Rectal smooth muscle tissue (tissue), 1 donor: ENCODE data around the gene OMD.

Source experiments
- H3K27ac ChIP-seq: one replicate; pipeline ENCODE4 v1.7.0; 2013; ENCODE audit warnings: low read depth, low read length, inconsistent platforms
- H3K27me3 ChIP-seq: one replicate; pipeline ENCODE4 v1.7.0; 2013; ENCODE audit warnings: low read length; ENCODE audit not compliant: control insufficient read depth, insufficient read depth
- H3K36me3 ChIP-seq: one replicate; pipeline ENCODE4 v1.7.0; 2013; ENCODE audit warnings: low read length; ENCODE audit not compliant: control insufficient read depth, insufficient read depth
- H3K4me1 ChIP-seq: one replicate; pipeline ENCODE4 v1.7.0; 2013; ENCODE audit warnings: low read length; ENCODE audit not compliant: control insufficient read depth, insufficient read depth
- H3K4me3 ChIP-seq: one replicate; pipeline ENCODE4 v1.7.0; 2013; ENCODE audit warnings: low read length
- H3K9ac ChIP-seq: one replicate; pipeline ENCODE4 v1.7.0; 2013; ENCODE audit warnings: low read length

OMD gene

DNA sequence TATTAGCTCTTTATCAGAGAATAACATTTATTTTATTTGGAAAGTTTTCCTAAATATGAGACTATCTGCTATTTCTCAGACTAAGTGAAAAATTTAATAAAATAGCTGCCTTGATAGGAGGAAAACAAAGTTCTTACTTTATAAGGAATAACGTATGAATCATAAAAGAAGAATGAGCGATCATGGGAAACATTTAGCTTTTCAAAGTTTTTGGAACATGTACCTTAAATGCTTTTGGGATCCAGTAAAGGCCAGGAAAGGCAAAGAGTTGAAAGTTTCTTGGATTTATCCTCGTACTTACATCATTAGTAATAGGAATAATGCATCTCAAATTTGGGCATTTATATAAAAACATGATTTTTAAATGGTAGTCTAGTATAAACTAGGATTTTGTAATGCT lies 39.3 kb downstream of the OMD start:
- Histone ChIP-seq H3K4me3 (no peak overlapping the region), H3K27ac (no peak overlapping the region)

DNA sequence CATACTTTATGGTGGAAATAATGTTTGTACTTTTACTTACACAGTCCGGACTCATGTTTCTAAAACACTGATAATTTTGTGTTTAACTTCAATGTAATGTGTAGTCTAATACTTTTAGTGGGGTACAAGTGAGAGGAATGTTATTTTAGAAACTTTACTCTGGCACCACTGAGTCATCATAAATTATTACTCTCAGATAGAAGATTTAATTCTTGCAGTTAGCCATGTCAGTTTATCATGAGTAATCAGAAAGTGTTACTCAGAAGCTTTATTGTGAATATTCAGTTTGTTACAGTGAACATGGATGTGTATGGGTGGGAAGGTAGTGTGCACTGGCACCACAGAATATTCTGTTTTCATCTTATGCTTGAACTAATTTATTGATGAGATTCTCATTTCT lies 39.9 kb downstream of the OMD start:
- no peaks in the 10 kb centered on the region for H3K36me3 ChIP-seq
- no peak overlapping the region for H3K27ac ChIP-seq
- no peak overlapping the region for H3K9ac ChIP-seq
- H3K4me1 ChIP-seq: no peaks in the 10 kb centered on the region
- H3K4me3 ChIP-seq: no peak overlapping the region
- no peaks in the 10 kb centered on the region for H3K27me3 ChIP-seq

More for the DNA sequence above, 39.3 kb downstream of the OMD start:
- peaks cover 3% of the 10 kb centered on the region for H3K4me1 ChIP-seq
- H3K27me3 ChIP-seq: no peaks in the 10 kb centered on the region
- H3K9ac ChIP-seq: no peak overlapping the region
- H3K36me3 ChIP-seq: no peaks in the 10 kb centered on the region

- no peaks in the 10 kb centered on the region for H3K27me3 ChIP-seq
- H3K4me1 ChIP-seq: no peaks in the 10 kb centered on the region
- no peak overlapping the region for H3K4me3 ChIP-seq
- no peak overlapping the region for H3K9ac ChIP-seq
- H3K36me3 ChIP-seq: no peaks in the 10 kb centered on the region
- no peak overlapping the region for H3K27ac ChIP-seq
Measured at GRCh38 chr9:92381775-92382174, 42.5 kb downstream of the OMD start.

DNA sequence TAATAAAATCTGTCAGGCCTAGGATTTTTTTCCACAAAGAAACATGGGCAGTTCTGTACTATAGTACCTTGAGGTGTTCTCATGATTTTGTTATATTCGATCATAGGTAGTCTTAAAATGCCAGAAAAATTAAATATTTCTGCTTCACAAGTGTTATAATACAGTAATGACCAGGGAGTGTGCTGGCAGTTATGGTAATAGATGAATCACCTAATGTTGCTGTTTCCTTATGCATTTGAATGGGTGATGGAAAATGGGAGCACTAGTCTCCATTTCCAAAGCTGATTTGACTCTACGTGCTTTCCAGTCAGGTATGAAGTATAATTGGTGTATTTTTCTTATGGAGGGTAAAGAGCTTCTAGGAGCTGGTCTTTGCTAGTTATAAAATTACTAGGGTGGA lies 43.7 kb downstream of the OMD start:
- no peaks in the 10 kb centered on the region for H3K27me3 ChIP-seq
- H3K9ac ChIP-seq: no peak overlapping the region
- H3K27ac ChIP-seq: no peak overlapping the region
- H3K4me1 ChIP-seq: no peaks in the 10 kb centered on the region
- H3K4me3 ChIP-seq: no peak overlapping the region
- H3K36me3 ChIP-seq: no peaks in the 10 kb centered on the region

DNA sequence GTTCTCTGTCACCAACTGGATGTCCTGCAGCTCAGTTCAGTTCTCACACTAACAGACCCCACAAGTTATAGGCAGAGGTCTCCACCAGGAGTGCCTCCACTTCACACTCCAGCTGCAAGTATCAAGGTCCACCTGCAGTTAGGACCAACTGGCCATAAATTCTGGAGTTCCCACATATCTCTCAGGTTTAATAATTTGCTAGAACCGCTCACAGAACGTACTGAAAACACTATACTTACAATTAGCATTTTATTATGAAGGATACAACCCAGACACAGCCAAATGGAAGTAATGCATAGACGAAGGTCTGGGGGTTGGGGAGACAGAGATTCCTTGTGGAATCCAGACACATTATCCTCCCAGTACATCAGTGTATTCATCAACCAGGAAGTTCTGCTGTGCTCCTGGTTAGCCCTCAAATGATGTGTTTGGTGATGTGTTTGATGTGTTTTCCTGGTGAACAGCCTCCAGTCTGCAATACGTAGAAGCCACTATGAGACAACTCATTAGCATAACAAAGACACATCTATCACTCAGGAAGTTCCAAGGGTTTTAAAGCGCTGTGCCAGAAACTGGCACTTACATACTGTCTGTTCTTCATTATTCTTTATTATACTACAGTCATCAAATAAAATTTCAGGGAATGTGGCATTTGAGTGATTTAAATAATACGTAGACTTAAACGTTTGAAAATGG lies 45.3 kb downstream of the OMD start:
- Histone ChIP-seq H3K4me3 (no peak overlapping the region), H3K27me3 (no peaks in the 10 kb centered on the region), H3K9ac (no peak overlapping the region), H3K27ac (no peak overlapping the region), H3K4me1 (no peaks in the 10 kb centered on the region), H3K36me3 (no peaks in the 10 kb centered on the region)

DNA sequence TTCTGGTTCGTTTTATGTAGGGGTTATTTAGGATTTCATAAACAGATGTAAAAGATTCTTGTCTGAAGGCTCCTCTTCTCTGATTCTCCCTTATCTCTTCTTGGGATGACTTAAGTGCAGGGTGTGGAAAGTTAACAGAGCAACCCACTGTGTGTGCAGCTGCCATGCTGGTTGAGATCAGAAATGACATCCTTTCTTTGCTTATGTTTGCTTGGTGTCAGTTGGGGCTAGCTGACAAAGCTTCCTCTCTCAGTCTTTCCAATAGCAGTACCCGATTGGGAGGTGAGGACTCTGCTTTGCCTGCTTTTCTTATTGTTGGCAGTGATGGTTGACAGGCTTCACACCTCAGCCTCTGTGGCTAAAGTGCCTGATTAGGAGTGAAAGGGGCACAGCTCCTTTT lies 46.4 kb downstream of the OMD start:
- H3K27ac ChIP-seq: no peak overlapping the region

GRCh38 chr9:92373167-92373566 lies 51.1 kb downstream of the OMD start:
- no peaks in the 10 kb centered on the region for H3K36me3 ChIP-seq
- no peak overlapping the region for H3K9ac ChIP-seq
- no peaks in the 10 kb centered on the region for H3K4me1 ChIP-seq
- H3K27me3 ChIP-seq: no peaks in the 10 kb centered on the region
- no peak overlapping the region for H3K27ac ChIP-seq
- H3K4me3 ChIP-seq: no peak overlapping the region

More for the DNA sequence above, 46.4 kb downstream of the OMD start:
- Histone ChIP-seq H3K27me3 (no peaks in the 10 kb centered on the region), H3K4me1 (no peaks in the 10 kb centered on the region), H3K36me3 (no peaks in the 10 kb centered on the region), H3K9ac (no peak overlapping the region), H3K4me3 (no peak overlapping the region)

DNA sequence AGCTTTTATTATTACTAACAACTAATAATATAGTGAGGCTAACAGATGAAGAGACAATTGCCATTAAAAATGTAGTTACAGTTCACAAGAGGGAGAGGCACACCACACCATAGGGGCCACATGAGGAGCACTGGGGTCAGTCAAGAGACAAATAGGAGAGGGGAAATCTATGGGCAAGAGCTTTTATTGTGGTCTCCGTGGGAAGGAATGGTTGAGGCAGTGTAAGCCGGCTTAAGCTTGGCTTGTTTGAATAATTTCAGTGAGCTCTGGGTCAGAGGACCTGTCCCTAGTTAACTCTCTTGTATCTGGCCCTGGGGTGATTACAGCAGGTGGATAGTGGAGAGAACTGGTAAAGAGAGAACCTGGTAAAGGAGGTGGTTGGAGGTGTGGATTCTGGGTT lies 55.2 kb downstream of the OMD start:
- Histone ChIP-seq H3K27me3 (no peaks in the 10 kb centered on the region), H3K4me3 (no peak overlapping the region), H3K36me3 (no peaks in the 10 kb centered on the region), H3K27ac (no peak overlapping the region), H3K4me1 (no peaks in the 10 kb centered on the region), H3K9ac (no peak overlapping the region)
